OCI-LY7 (cell line): ENCODE results near the gene DMRTB1. TPM values are rescaled to one million over a fixed set of nuclear protein-coding genes. Genes with fewer than 3 reads are reported as not detected.
"Not testable (repeated sequence)": the region's sequence is repeated elsewhere in the genome, so short reads cannot be mapped to it uniquely, and the experiment has no call there.

Experiments used
- BruUV-seq: library from RNA; stranded (reverse); fragments of 400-500 nt; replicated peaks from 2 replicates; lab custom pipeline; 2021; lab: Mats Ljungman, UMichigan
- CTCF ChIA-PET: fragments of 300-600 bp; sonication (Branson Sonifier 250); formaldehyde crosslinking; loops from one replicate; lab custom pipeline; 2022; ENCODE audit warnings: antibody characterized with exemption; ENCODE audit not compliant: unreplicated experiment; lab: Charles Lee
- POLR2A ChIA-PET: fragments of 300-600 bp; sonication (Branson Sonifier 250); formaldehyde crosslinking; loops from one replicate; lab custom pipeline; 2022; ENCODE audit warnings: antibody characterized with exemption; lab: Charles Lee
- DNase-seq: peaks from one replicate; pipeline ENCODE4 v3.0.0-alpha.2; 2015; ENCODE audit warnings: low spot score
- H2AFZ ChIP-seq: fragments of 200-600 bp; sonication (generic), shearing (Covaris generic); 2 replicates; pipeline ENCODE4 v1.6.1; 2014; ENCODE audit warnings: mild to moderate bottlenecking, antibody characterized with exemption, low read length, moderate library complexity
- H3K27ac ChIP-seq: fragments of 200-600 bp; sonication (generic); 2 replicates; pipeline ENCODE4 v1.5.1; 2014; ENCODE audit warnings: mixed run types, low read depth, mild to moderate bottlenecking, moderate library complexity, low read length, inconsistent platforms; ENCODE audit not compliant: poor library complexity, severe bottlenecking
- H3K36me3 ChIP-seq: fragments of 200-600 bp; sonication (generic); 2 replicates; pipeline ENCODE4 v1.6.1; 2014; ENCODE audit warnings: mild to moderate bottlenecking, antibody characterized with exemption, low read length, moderate library complexity, mixed read lengths; ENCODE audit not compliant: insufficient read depth
- H3K4me1 ChIP-seq: fragments of 200-600 bp; sonication (generic); 2 replicates; pipeline ENCODE4 v1.5.1; 2014; ENCODE audit warnings: mild to moderate bottlenecking, low read length; ENCODE audit not compliant: insufficient read depth, poor library complexity, severe bottlenecking
- H3K4me2 ChIP-seq: fragments of 200-600 bp; sonication (generic); 2 replicates; pipeline ENCODE4 v1.6.1; 2014; ENCODE audit warnings: mild to moderate bottlenecking, low read length
- H3K4me3 ChIP-seq: fragments of 200-600 bp; sonication (generic); 2 replicates; pipeline ENCODE4 v1.5.1; 2014; ENCODE audit warnings: mild to moderate bottlenecking, low read depth, low read length; ENCODE audit not compliant: poor library complexity, severe bottlenecking
- H3K79me2 ChIP-seq: fragments of 200-600 bp; sonication (generic); 2 replicates; pipeline ENCODE4 v1.6.1; 2016; ENCODE audit warnings: low read depth, mild to moderate bottlenecking, low read length, moderate library complexity, mixed read lengths; ENCODE audit not compliant: insufficient read depth
- H3K9me2 ChIP-seq: fragments of 200-600 bp; sonication (generic); 2 replicates; pipeline ENCODE4 v1.6.1; 2016; ENCODE audit warnings: mild to moderate bottlenecking, low read length, mixed read lengths; ENCODE audit not compliant: insufficient read depth
- H3K9me3 ChIP-seq: fragments of 200-600 bp; sonication (generic); 2 replicates; pipeline ENCODE4 v1.6.1; 2014; ENCODE audit warnings: mild to moderate bottlenecking, mixed run types, low read length, mixed read lengths
- H4K20me1 ChIP-seq: fragments of 200-600 bp; sonication (generic); 2 replicates; pipeline ENCODE4 v1.6.1; 2014; ENCODE audit warnings: mild to moderate bottlenecking, antibody characterized with exemption, low read length, moderate library complexity, mixed read lengths; ENCODE audit not compliant: insufficient read depth
- EZH2phosphoT487 ChIP-seq: fragments of 200-600 bp; sonication (generic); IDR thresholded peaks from 2 replicates; pipeline ENCODE4 v1.6.1; 2018; ENCODE audit warnings: low read depth, borderline replicate concordance, mild to moderate bottlenecking, mixed run types, antibody characterized with exemption, low read length, moderate library complexity, mixed read lengths
- intact Hi-C: fragments of 100-400 bp; cut with micrococcal nuclease; formaldehyde crosslinking; loops from one replicate; pipeline ENCODE4 v1.10.0; 2022; ENCODE audit not compliant: unreplicated experiment
- total RNA-seq, 2 experiments: library from RNA; depleted of rRNA in 1 of 2; stranded (reverse); fragments of >200 nt in 1 of 2; shearing (Covaris generic) in 1 of 2; gene quantifications; 2 replicates each; pipeline ENCODE4 v1.2.3, GENCODE V29; 2014 to 2022
- TF ChIP-seq, protein P1 (sequence below): fragments of 200-600 bp; sonication (generic); conservative IDR thresholded peaks from 2 replicates; pipeline ENCODE4 v1.5.1; 2014; ENCODE audit warnings: mild to moderate bottlenecking, antibody characterized with exemption, low read length, moderate library complexity, mixed read lengths

The DMRTB1 gene
- total RNA-seq, 2 experiments from 2014 or later, result not detected

DNA sequence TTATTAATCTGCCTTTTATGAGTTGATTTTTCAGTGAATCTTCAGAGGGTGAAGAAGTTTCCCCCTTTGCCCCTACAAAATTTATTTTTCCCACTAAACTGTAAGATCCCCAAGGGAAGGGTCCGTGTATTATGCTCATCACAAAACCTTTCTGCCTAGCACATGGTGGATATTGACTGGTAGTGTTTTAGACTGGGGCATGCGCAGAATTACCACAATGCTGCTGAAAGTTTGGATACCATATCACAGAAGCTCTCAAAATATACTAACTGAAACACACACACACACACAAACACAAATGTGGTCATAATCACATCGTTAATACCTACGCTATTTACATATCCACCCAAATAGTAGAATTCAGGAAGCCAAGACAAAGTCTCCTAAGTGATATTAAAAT is 28.0 kb upstream of the DMRTB1 start:
- POLR2A ChIA-PET, result interaction anchor here (0.6 kb wide), 1 partner anchor 1277 kb away, joined by 3 read pairs; no protein-coding TSS in a partner anchor
- CTCF ChIA-PET, result no interaction called here
- H3K4me1 ChIP-seq, result no peaks in the 10 kb centered on the region

DNA sequence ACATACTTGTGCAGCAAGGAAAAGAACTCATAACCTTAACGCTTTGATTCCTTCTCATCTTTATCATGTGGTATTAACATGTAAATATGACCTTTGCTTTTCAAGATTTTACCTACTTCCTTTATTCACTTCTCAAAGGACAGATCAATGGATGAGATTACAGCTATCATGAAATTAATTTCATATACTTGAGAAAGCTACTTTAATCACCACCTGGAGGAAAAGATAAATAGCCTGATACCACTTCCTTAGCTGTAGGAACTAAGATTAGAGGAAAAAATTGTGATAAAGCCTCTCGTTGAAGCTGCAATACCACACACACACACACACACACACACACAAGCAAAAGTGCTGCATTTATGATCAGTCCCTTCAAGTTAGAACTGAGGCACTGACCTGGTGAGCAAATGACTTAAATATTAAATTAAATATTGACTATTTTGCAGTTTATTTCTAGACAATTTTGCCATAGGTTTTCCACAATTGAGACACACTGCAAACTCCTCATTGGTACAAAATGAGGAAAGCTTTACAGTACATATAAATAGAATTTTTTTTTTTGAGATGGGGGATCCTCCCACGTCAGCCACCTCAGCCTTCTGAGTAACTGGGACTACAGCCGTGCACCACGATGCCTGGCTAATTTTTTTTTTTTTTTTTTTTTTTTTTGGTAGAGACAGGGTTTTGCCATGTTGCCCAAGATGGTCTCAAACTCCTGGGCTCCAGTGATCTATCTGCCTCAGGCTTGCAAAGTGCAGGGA is 27.2 kb upstream of the DMRTB1 start:
- no TSS peak for BruUV-seq
- Histone ChIP-seq H3K4me2 (no peak overlapping the region), H3K27ac (no peak overlapping the region), H3K9me2 (no peaks in the 10 kb centered on the region), H3K4me1 (no peaks in the 10 kb centered on the region), H3K79me2 (no peaks in the 10 kb centered on the region), H3K4me3 (no peak overlapping the region), H3K36me3 (no peaks in the 10 kb centered on the region), H4K20me1 (no peaks in the 10 kb centered on the region), H2AFZ (no peak overlapping the region), H3K9me3 (no peaks in the 10 kb centered on the region)
- ChIA-PET CTCF (no interaction called here), POLR2A (interaction anchor here (0.6 to 0.7 kb wide), 2 partner anchors 20 to 1276 kb away, joined by 3 read pairs; no protein-coding TSS in a partner anchor)
- TF ChIP-seq, protein P1, sequence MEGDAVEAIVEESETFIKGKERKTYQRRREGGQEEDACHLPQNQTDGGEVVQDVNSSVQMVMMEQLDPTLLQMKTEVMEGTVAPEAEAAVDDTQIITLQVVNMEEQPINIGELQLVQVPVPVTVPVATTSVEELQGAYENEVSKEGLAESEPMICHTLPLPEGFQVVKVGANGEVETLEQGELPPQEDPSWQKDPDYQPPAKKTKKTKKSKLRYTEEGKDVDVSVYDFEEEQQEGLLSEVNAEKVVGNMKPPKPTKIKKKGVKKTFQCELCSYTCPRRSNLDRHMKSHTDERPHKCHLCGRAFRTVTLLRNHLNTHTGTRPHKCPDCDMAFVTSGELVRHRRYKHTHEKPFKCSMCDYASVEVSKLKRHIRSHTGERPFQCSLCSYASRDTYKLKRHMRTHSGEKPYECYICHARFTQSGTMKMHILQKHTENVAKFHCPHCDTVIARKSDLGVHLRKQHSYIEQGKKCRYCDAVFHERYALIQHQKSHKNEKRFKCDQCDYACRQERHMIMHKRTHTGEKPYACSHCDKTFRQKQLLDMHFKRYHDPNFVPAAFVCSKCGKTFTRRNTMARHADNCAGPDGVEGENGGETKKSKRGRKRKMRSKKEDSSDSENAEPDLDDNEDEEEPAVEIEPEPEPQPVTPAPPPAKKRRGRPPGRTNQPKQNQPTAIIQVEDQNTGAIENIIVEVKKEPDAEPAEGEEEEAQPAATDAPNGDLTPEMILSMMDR, result no peak
- no peak for TF ChIP-seq EZH2phosphoT487
- intact Hi-C loops, result no loop called here
- DNase-seq, result no peak

More for the DNA sequence above, 28.0 kb upstream of the DMRTB1 start:
- H3K9me3 ChIP-seq, result no peaks in the 10 kb centered on the region
- no peak for DNase-seq
- no peaks in the 10 kb centered on the region for H3K79me2 ChIP-seq
- H4K20me1 ChIP-seq, result no peaks in the 10 kb centered on the region
- no peak for TF ChIP-seq EZH2phosphoT487
- TF ChIP-seq, protein P1, result no peak
- H2AFZ ChIP-seq, result no peak overlapping the region
- H3K4me3 ChIP-seq, result no peak overlapping the region
- no peaks in the 10 kb centered on the region for H3K9me2 ChIP-seq
- no peak overlapping the region for H3K27ac ChIP-seq
- H3K36me3 ChIP-seq, result no peaks in the 10 kb centered on the region
- H3K4me2 ChIP-seq, result no peak overlapping the region
- intact Hi-C loops, result no loop called here
- no TSS peak for BruUV-seq

DNA sequence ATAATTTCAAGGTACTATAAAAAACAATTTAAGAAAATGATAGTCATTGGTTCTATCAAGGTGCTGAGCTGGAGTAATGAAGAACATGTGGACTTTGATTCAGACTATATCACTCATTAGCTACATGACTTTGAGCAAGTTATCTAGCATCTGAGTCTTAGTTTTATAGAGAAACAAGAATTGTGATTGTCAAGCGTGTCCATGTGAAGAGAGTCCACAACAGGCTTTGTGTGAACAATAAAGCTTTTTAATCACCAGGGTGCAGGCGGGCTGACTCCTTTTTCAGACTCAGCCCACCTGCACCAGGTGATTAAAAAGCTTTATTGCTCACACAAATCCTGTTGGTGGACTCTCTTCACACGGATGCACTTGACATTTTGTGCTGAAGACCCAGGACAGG is 26.6 kb upstream of the DMRTB1 start:
- H4K20me1 ChIP-seq, result no peaks in the 10 kb centered on the region
- POLR2A ChIA-PET, result interaction anchor here (0.7 kb wide), 1 partner anchor 19 kb away, joined by 3 read pairs; no protein-coding TSS in a partner anchor

DNA sequence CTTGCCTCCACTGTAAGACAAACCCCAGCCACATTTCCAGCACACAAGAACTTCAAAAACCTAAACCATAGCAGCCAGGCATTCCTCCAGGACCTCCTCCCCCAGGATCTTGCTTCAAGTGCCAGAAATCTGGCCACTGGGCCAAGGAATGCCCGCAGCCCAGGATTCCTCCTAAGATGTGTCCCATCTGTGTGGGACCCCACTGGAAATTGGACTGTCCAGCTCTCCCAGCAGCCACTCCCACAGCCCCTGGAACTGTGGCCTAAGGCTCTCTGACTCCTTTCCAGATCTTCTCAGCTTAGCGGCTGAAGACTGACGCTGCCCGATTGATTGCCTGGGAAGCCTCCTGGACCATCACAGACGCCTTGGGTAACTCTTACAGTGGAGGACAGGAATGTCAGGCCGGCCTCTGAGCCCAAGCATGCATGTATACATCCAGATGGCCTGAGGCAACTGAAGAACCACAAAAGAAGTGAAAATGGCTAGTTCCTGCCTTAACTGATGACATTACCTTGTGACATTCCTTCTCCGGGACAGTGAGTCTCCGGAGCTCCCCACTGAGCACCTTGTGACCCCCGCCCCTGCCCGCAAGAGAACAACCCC is 24.7 kb upstream of the DMRTB1 start:
- H3K79me2 ChIP-seq, H3K4me2 ChIP-seq, H4K20me1 ChIP-seq, H3K9me2 ChIP-seq, CTCF ChIA-PET, H3K9me3 ChIP-seq, intact Hi-C loops, H3K4me1 ChIP-seq, H2AFZ ChIP-seq, DNase-seq, POLR2A ChIA-PET, H3K27ac ChIP-seq, BruUV-seq, H3K4me3 ChIP-seq, H3K36me3 ChIP-seq: not testable (repeated sequence)

More for the DNA sequence above, 26.6 kb upstream of the DMRTB1 start:
- TF ChIP-seq EZH2phosphoT487, result no peak
- TF ChIP-seq, protein P1, result no peak
- no TSS peak for BruUV-seq
- Histone ChIP-seq H3K4me3 (no peak overlapping the region), H2AFZ (no peak overlapping the region), H3K4me2 (no peak overlapping the region), H3K27ac (no peak overlapping the region), H3K36me3 (no peaks in the 10 kb centered on the region), H3K4me1 (no peaks in the 10 kb centered on the region), H3K79me2 (no peaks in the 10 kb centered on the region), H3K9me2 (no peaks in the 10 kb centered on the region), H3K9me3 (no peaks in the 10 kb centered on the region)
- intact Hi-C loops, result no loop called here
- CTCF ChIA-PET, result interaction anchor here (0.8 kb wide), 1 partner anchor 16 kb away, joined by 3 read pairs; no protein-coding TSS in a partner anchor
- no peak for DNase-seq
